H1 (cell line): Measurements from ENCODE around the gene NUP133. TPM values are rescaled to one million over a fixed set of nuclear protein-coding genes. Genes with fewer than 3 reads are reported as not detected.

ENCODE experiments used
- CTCF ChIA-PET: fragments of 300-600 bp; sonication (Branson Sonifier 250); formaldehyde crosslinking; loops from one replicate; lab custom pipeline; 2021; ENCODE audit not compliant: partially characterized antibody; lab: Charles Lee
- POLR2A ChIA-PET: fragments of 300-600 bp; sonication (Branson Sonifier 250); formaldehyde crosslinking; loops from one replicate; lab custom pipeline; 2021; ENCODE audit warnings: inconsistent platforms; ENCODE audit not compliant: partially characterized antibody; lab: Charles Lee
- DNase-seq, 2 experiments: peaks; one replicate each; pipeline versions ENCODE4 v3.0.0 to v3.0.0-alpha.2; 2010 to 2022; ENCODE audit warnings: low spot score in 2 of 2, low read depth in 1 of 2, mixed read lengths in 1 of 2
- FAIRE-seq: peaks from 2 replicates; lab custom pipeline; 2011; peaks lifted over from hg19 to GRCh38; lab: Jason Lieb, UNC
- H2AFZ ChIP-seq: 2 replicates; pipeline ENCODE4 v1.8.1; 2012; ENCODE audit warnings: low read length, inconsistent platforms
- H2AK5ac ChIP-seq: 2 replicates; pipeline ENCODE4 v1.6.1; 2013; ENCODE audit warnings: low read depth, low read length
- H2BK120ac ChIP-seq: replicated peaks from 2 replicates; pipeline ENCODE3; 2013; ENCODE audit warnings: low read depth, low read length, inconsistent platforms
- H2BK12ac ChIP-seq: 2 replicates; pipeline ENCODE4 v1.6.1; 2013; ENCODE audit warnings: low read depth, low read length
- H2BK15ac ChIP-seq: 2 replicates; pipeline ENCODE4 v1.6.1; 2013; ENCODE audit warnings: low read length
- H2BK20ac ChIP-seq: 2 replicates; pipeline ENCODE4 v1.6.1; 2013; ENCODE audit warnings: low read length
- H2BK5ac ChIP-seq: 2 replicates; pipeline ENCODE4 v1.6.1; 2013; ENCODE audit warnings: low read depth, low read length
- H3K14ac ChIP-seq: 2 replicates; pipeline ENCODE4 v1.6.1; 2013; ENCODE audit warnings: inconsistent platforms; ENCODE audit not compliant: insufficient read length
- H3K18ac ChIP-seq: 2 replicates; pipeline ENCODE4 v1.6.1; 2013; ENCODE audit warnings: low read length; ENCODE audit errors: extremely low read depth
- H3K23ac ChIP-seq: 2 replicates; pipeline ENCODE4 v1.6.1; 2013; ENCODE audit warnings: inconsistent platforms; ENCODE audit not compliant: insufficient read length
- H3K23me2 ChIP-seq: 2 replicates; pipeline ENCODE4 v1.6.1; 2013; ENCODE audit warnings: low read depth, low read length
- H3K27ac ChIP-seq: 2 replicates; pipeline ENCODE4 v1.6.1; 2011; ENCODE audit warnings: low read depth, low read length, inconsistent platforms
- H3K27me3 ChIP-seq, 4 experiments: replicated peaks in 1 of 4; 1 replicate in 1 of 4; 2 replicates in 3 of 4; pipeline versions ENCODE4 v1.6.1 to v1.8.1; 2011 to 2013; ENCODE audit warnings: low read length in 3 of 4, mild to moderate bottlenecking in 3 of 4, inconsistent platforms in 2 of 4, mixed read lengths in 2 of 4, moderate library complexity in 1 of 4; ENCODE audit not compliant: control insufficient read depth in 3 of 4, insufficient read depth in 3 of 4; ENCODE audit errors: extremely low read depth in 1 of 4
- H3K36me3 ChIP-seq, 4 experiments: 2 replicates each; pipeline versions ENCODE4 v1.6.1 to v1.8.1; 2011 to 2013; ENCODE audit warnings: mild to moderate bottlenecking in 4 of 4, low read length in 3 of 4, moderate library complexity in 2 of 4, control low read depth in 1 of 4, inconsistent platforms in 1 of 4; ENCODE audit not compliant: insufficient read depth in 4 of 4, control insufficient read depth in 2 of 4
- H3K4ac ChIP-seq: replicated peaks from 2 replicates; pipeline ENCODE3; 2013; ENCODE audit warnings: low read length, low read depth, mixed read lengths, inconsistent platforms; ENCODE audit not compliant: insufficient read length
- H3K4me1 ChIP-seq, 4 experiments: replicated peaks in 1 of 4; 1 replicate in 1 of 4; 2 replicates in 3 of 4; pipeline versions ENCODE4 v1.6.1 to v1.8.1; 2011 to 2013; ENCODE audit warnings: low read length in 3 of 4, inconsistent platforms in 2 of 4, mixed read lengths in 1 of 4; ENCODE audit not compliant: insufficient read depth in 4 of 4, control insufficient read depth in 3 of 4
- H3K4me2 ChIP-seq, 2 experiments: 2 replicates each; pipeline versions ENCODE4 v1.6.1 to v1.8.1; 2011 to 2013; ENCODE audit warnings: low read depth in 2 of 2, low read length in 2 of 2, control low read depth in 1 of 2, inconsistent platforms in 1 of 2, mild to moderate bottlenecking in 1 of 2; ENCODE audit not compliant: insufficient read depth in 1 of 2
- H3K4me3 ChIP-seq, 4 experiments: fragments of 200-600, 300-600 bp in 1 of 4; sonication (generic), shearing (Covaris generic), sonication (Bioruptor Twin) in 1 of 4; 2 replicates each; pipeline versions ENCODE4 v1.5.1 to v1.8.1; 2011 to 2016; ENCODE audit warnings: low read length in 4 of 4, low read depth in 3 of 4, control low read depth in 2 of 4, inconsistent platforms in 2 of 4, mild to moderate bottlenecking in 2 of 4, mixed read lengths in 1 of 4, moderate library complexity in 1 of 4; ENCODE audit not compliant: insufficient read depth in 2 of 4; ENCODE audit errors: extremely low read depth in 1 of 4
- H3K56ac ChIP-seq: replicated peaks from 2 replicates; pipeline ENCODE3; 2013; ENCODE audit warnings: low read depth, mild to moderate bottlenecking, mixed read lengths, low read length, inconsistent platforms; ENCODE audit not compliant: insufficient read length
- H3K79me1 ChIP-seq: 2 replicates; pipeline ENCODE4 v1.6.1; 2013; ENCODE audit warnings: low read depth, low read length, control low read depth
- H3K79me2 ChIP-seq, 2 experiments: 2 replicates each; pipeline versions ENCODE4 v1.6.1 to v1.8.1; 2012 to 2013; ENCODE audit warnings: low read length in 2 of 2, mild to moderate bottlenecking in 2 of 2, inconsistent platforms in 1 of 2; ENCODE audit not compliant: insufficient read depth in 2 of 2, control insufficient read depth in 1 of 2
- H3K9ac ChIP-seq, 4 experiments: replicated peaks in 1 of 4; 1 replicate in 1 of 4; 2 replicates in 3 of 4; pipeline versions ENCODE4 v1.6.1 to v1.8.1; 2011 to 2013; ENCODE audit warnings: low read depth in 3 of 4, low read length in 3 of 4, control low read depth in 2 of 4, mild to moderate bottlenecking in 2 of 4, moderate library complexity in 2 of 4, inconsistent platforms in 1 of 4; ENCODE audit errors: extremely low read depth in 1 of 4
- H3K9me3 ChIP-seq, 2 experiments: 2 replicates each; pipeline versions ENCODE4 v1.6.1 to v1.8.1; 2012 to 2013; ENCODE audit warnings: mild to moderate bottlenecking in 2 of 2, moderate library complexity in 2 of 2, control low read depth in 1 of 2, inconsistent platforms in 1 of 2, low read depth in 1 of 2, low read length in 1 of 2, mixed read lengths in 1 of 2; ENCODE audit not compliant: insufficient read depth in 2 of 2
- H4K20me1 ChIP-seq, 2 experiments: replicated peaks in 1 of 2; 2 replicates each; pipeline versions ENCODE3 to v1.8.1; 2011 to 2013; ENCODE audit warnings: inconsistent platforms in 2 of 2, low read length in 2 of 2, mild to moderate bottlenecking in 1 of 2; ENCODE audit not compliant: insufficient read depth in 2 of 2, control insufficient read depth in 1 of 2
- H4K5ac ChIP-seq: 2 replicates; pipeline ENCODE4 v1.6.1; 2013; ENCODE audit warnings: low read length, low read depth, mixed read lengths, inconsistent platforms; ENCODE audit not compliant: insufficient read length
- H4K8ac ChIP-seq: 2 replicates; pipeline ENCODE4 v1.8.0; 2013; ENCODE audit warnings: mild to moderate bottlenecking, moderate library complexity, low read length, inconsistent platforms; ENCODE audit not compliant: insufficient read depth; ENCODE audit errors: extremely low read depth
- H4K91ac ChIP-seq: replicated peaks from 2 replicates; pipeline ENCODE3; 2013; ENCODE audit warnings: low read length, mixed read lengths, inconsistent platforms; ENCODE audit not compliant: insufficient read length
- E2F6 ChIP-seq: IDR thresholded peaks from 2 replicates; pipeline ENCODE4 v1.6.1; 2012; ENCODE audit warnings: inconsistent platforms
- KDM1A ChIP-seq: fragments of 200-600, 300-600 bp; sonication (generic); IDR thresholded peaks from 2 replicates; pipeline ENCODE4 v1.7.1; 2016; ENCODE audit warnings: mild to moderate bottlenecking, low read length, borderline replicate concordance
- NRF1 ChIP-seq: IDR thresholded peaks from 2 replicates; pipeline ENCODE4 v1.6.1; 2011; ENCODE audit warnings: mild to moderate bottlenecking, low read depth, low read length, improper control_type of control experiment
- PHF8 ChIP-seq: fragments of 200-600 bp; sonication (generic); conservative IDR thresholded peaks from 2 replicates; pipeline ENCODE4 v1.7.1; 2012; ENCODE audit warnings: low read depth, mild to moderate bottlenecking, inconsistent platforms, low read length, moderate library complexity
- POLR2AphosphoS5 ChIP-seq: IDR thresholded peaks from 2 replicates; pipeline ENCODE4 v1.6.1; 2011; ENCODE audit warnings: low read depth, low read length
- RNF2 ChIP-seq: fragments of 200-900, 300-1000 bp; sonication (generic); IDR thresholded peaks from 2 replicates; pipeline ENCODE4 v1.7.1; 2016; ENCODE audit warnings: borderline replicate concordance, low read depth, mild to moderate bottlenecking, antibody characterized with exemption, low read length; ENCODE audit not compliant: poor library complexity, severe bottlenecking; ENCODE audit errors: missing control alignments
- SIX5 ChIP-seq: IDR thresholded peaks from 2 replicates; pipeline ENCODE4 v1.6.1; 2011; ENCODE audit warnings: mild to moderate bottlenecking, low read depth, low read length
- SP2 ChIP-seq: IDR thresholded peaks from 2 replicates; pipeline ENCODE4 v1.6.1; 2012; ENCODE audit warnings: mild to moderate bottlenecking, low read length, inconsistent platforms
- TAF7 ChIP-seq: optimal IDR thresholded peaks from 2 replicates; pipeline ENCODE3; 2011; ENCODE audit warnings: low read depth, mild to moderate bottlenecking, inconsistent platforms, low read length, moderate library complexity, borderline replicate concordance
- WGBS, 2 experiments: shearing (Covaris generic) in 1 of 2; methylation state at CpG; one replicate each; pipeline versions ENCODE4 v1.1.6 to v1.1.7; 2013 to 2015; ENCODE audit warnings: low lambda C conversion rate in 2 of 2, mixed read lengths in 2 of 2, inconsistent platforms in 1 of 2, low coverage in 1 of 2, missing lambda C conversion rate in 1 of 2; ENCODE audit not compliant: insufficient replicate concordance in 2 of 2, insufficient coverage in 1 of 2, insufficient read length in 1 of 2; ENCODE audit errors: extremely low coverage in 1 of 2, missing lambda C conversion rate in 1 of 2; 5-methylcytosine and 5-hydroxymethylcytosine counted together
- polyA plus RNA-seq, 7 experiments: library from polyadenylated mRNA; depleted of rRNA in 3 of 7; stranded (reverse) in 5 of 7; unstranded in 2 of 7; fragments of >200 nt in 5 of 7; fragments of 200-250 nt in 2 of 7; gene quantifications; 1 replicate in 5 of 7; 2 replicates in 1 of 7; 4 replicates in 1 of 7; pipeline versions ENCODE4 v1.2.1 to v1.2.3, GENCODE V29; 2011 to 2013; ENCODE audit warnings: missing spikeins in 2 of 7, mixed read lengths in 2 of 7
- total RNA-seq: library from RNA; stranded (reverse); fragmentation: NEBNext Ultra II Directional; extraction: Animal tissue kit (Norgen Biotek cat#: 25700); gene quantifications from 2 replicates; pipeline ENCODE4 v1.2.1, GENCODE V29; 2021
- TF ChIP-seq, protein P1 (sequence below): IDR thresholded peaks from 2 replicates; pipeline ENCODE4 v1.6.1; 2011; ENCODE audit warnings: low read depth, mild to moderate bottlenecking, low read length; ENCODE audit not compliant: insufficient read depth

The NUP133 gene
- total and polyA plus RNA-seq, 2 of the 8 experiments (the other 6 are each of a cell fraction or from before 2014, with no cell fraction given), result 20.6 to 72.1 TPM

DNA sequence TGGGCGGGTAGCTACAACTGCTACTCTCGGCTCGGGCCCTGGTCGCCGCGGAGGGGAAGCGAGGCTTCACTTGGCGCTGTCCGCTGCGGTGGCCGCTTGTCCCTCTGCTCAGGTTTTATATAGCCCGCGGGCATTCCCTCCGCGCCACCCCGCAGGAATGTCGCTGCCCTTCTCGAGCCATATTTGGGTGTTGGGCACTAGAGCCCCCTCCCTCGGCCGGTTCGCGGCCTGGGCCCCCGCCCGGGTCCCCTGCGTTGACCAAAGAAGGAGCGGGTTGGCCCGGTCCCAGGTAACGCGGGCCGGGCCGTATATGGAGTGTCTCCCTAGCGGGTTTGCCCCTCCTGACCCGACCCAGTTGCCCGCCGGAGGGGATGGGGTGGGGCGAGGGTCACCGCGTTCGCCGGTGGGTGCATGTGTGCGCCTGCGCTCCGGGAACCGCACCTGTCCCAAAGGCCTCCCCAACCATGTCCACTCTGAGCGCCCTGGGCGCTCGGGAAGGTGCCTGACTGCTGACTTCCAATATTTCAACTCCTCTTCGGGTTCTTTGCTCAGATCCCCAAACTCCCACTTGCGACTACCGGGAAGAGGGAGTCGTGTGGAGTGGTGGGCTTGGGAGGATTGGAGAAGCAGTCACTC, 74.0 kb downstream of the NUP133 start, which contains the start of gene ACTA1:
Gene ACTA1, minus strand, starts transcription at position 90 of the 636 bp plus-strand sequence. CDS start 979 bp downstream, outside the sequence.
- DNase-seq (peak; percentile 47 to 81), FAIRE-seq (no peak)
- H2BK120ac ChIP-seq, result no peak within 1 kb of the TSS
- H3K79me1 ChIP-seq, result no peaks in the 10 kb centered on the region; the same call in 1 of the 2 replicates
- H2BK15ac ChIP-seq, result peak within 1 kb of the TSS; percentile 81; the same call in 1 of the 2 replicates
- peak within 1 kb of the TSS; percentile 30 to 64 (median 40) for H3K4me3 ChIP-seq
- H2BK5ac ChIP-seq, result peak within 1 kb of the TSS; percentile 49; the same call in 1 of the 2 replicates
- POLR2A ChIA-PET, result interaction anchor here (0.7 to 6.1 kb wide), 13 partner anchors 9 to 333 kb away, joined by 3 to 48 read pairs (median 3); partner anchors contain the start of gene NUP133
- peak within 1 kb of the TSS; percentile 76 for H3K4me2 ChIP-seq
- no peaks in the 10 kb centered on the region for H3K9me3 ChIP-seq
- no peak within 1 kb of the TSS for H3K4ac ChIP-seq
- H4K20me1 ChIP-seq, result peaks cover 0 to 5% of the 10 kb centered on the region in 2 experiments
- peak within 1 kb of the TSS; percentile 66; the same call in 1 of the 2 replicates for H2AFZ ChIP-seq
- H3K56ac ChIP-seq, result no peak within 1 kb of the TSS
- 3% methylated on average over 45 of the region's 51 CpGs; no CpG with 5 or more reads in 1 of the 2 experiments for WGBS, 2 experiments
- 0 out of 2 replicates have a peak within 1 kb of the TSS, but pooled peaks have one; percentile 48 for H2BK20ac ChIP-seq
- H2AK5ac ChIP-seq, result peak within 1 kb of the TSS; percentile 32; the same call in 1 of the 2 replicates
- H4K91ac ChIP-seq, result no peak within 1 kb of the TSS
- H3K14ac ChIP-seq, result no peak within 1 kb of the TSS
- H3K79me2 ChIP-seq, result no peaks in the 10 kb centered on the region
- H2BK12ac ChIP-seq, result peak within 1 kb of the TSS; percentile 82; the same call in 1 of the 2 replicates
- no peak within 1 kb of the TSS for H3K23ac ChIP-seq
- no peaks in the 10 kb centered on the region; a peak in 1 of 8 replicates for H3K36me3 ChIP-seq
- H3K27ac ChIP-seq, result no peak within 1 kb of the TSS
- peaks cover 0 to 18% (median 10%) of the 10 kb centered on the region in 4 experiments; a peak in 6 of 7 replicates for H3K4me1 ChIP-seq
- H3K18ac ChIP-seq, result peak within 1 kb of the TSS; percentile 64
- CTCF ChIA-PET, result interaction anchor here (1.2 to 2.8 kb wide), 2 partner anchors 24 to 178 kb away, joined by 4 to 10 read pairs; no protein-coding TSS in a partner anchor
- peaks cover 7% of the 10 kb centered on the region for H3K23me2 ChIP-seq
- no peak within 1 kb of the TSS for H4K8ac ChIP-seq
- H4K5ac ChIP-seq, result no peak within 1 kb of the TSS
- peaks cover 35 to 63% (median 58%) of the 10 kb centered on the region in 4 experiments for H3K27me3 ChIP-seq
- peak within 1 kb of the TSS in 3 of 4 experiments; percentile 4 to 51 (median 24); a peak in 2 of 7 replicates for H3K9ac ChIP-seq
- TF ChIP-seq KDM1A (no peak), SP2 (no peak), RNF2 (no peak), NRF1 (no peak), POLR2AphosphoS5 (no peak), TAF7 (no peak), PHF8 (no peak), SIX5 (no peak), E2F6 (no peak; the same call in 1 of the 2 replicates)
- TF ChIP-seq, protein P1, sequence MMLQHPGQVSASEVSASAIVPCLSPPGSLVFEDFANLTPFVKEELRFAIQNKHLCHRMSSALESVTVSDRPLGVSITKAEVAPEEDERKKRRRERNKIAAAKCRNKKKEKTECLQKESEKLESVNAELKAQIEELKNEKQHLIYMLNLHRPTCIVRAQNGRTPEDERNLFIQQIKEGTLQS, result no peak
